ENCODE data around the gene DNAJC1.

Gene DNAJC1

GRCh38 chr10:21954132-21954531, 49.4 kb downstream of the DNAJC1 start:
- no peak for DNase-seq

- DNase-seq, result no peak
Measured at GRCh38 chr10:21953585-21954057, 49.9 kb downstream of the DNAJC1 start.

GRCh38 chr10:21950566-21950965, 53.0 kb downstream of the DNAJC1 start:
- no peak for DNase-seq

- no peak for DNase-seq
Measured at GRCh38 chr10:21946946-21947345, 56.6 kb downstream of the DNAJC1 start.

GRCh38 chr10:21944727-21945386, 58.7 kb downstream of the DNAJC1 start:
- DNase-seq, result no peak

- no peak for DNase-seq
Measured at GRCh38 chr10:21943633-21944265, 59.8 kb downstream of the DNAJC1 start.

GRCh38 chr10:21935439-21936023, 68.0 kb downstream of the DNAJC1 start:
- no peak for DNase-seq

GRCh38 chr10:21934307-21934706, 69.2 kb downstream of the DNAJC1 start:
- no peak for DNase-seq

- no peak for DNase-seq
Measured at GRCh38 chr10:21929070-21929469, 74.5 kb downstream of the DNAJC1 start.

- no peak for DNase-seq
Measured at GRCh38 chr10:21927631-21928353, 75.7 kb downstream of the DNAJC1 start.

GRCh38 chr10:21926949-21927348, 76.6 kb downstream of the DNAJC1 start:
- no peak for DNase-seq

GRCh38 chr10:21926358-21926925, 77.1 kb downstream of the DNAJC1 start:
- no peak for DNase-seq

GRCh38 chr10:21925851-21926250, 77.7 kb downstream of the DNAJC1 start:
- no peak for DNase-seq

GRCh38 chr10:21924511-21924910, 79.0 kb downstream of the DNAJC1 start:
- DNase-seq, result no peak

- no peak for DNase-seq
Measured at GRCh38 chr10:21920633-21921032, 82.9 kb downstream of the DNAJC1 start.

GRCh38 chr10:21919906-21920305, 83.6 kb downstream of the DNAJC1 start:
- no peak for DNase-seq

- no peak for DNase-seq
Measured at GRCh38 chr10:21919117-21919516, 84.4 kb downstream of the DNAJC1 start.

GRCh38 chr10:21912625-21913024, 90.9 kb downstream of the DNAJC1 start:
- no peak for DNase-seq

GRCh38 chr10:21910798-21911197, 92.7 kb downstream of the DNAJC1 start:
- DNase-seq, result no peak

- no peak for DNase-seq
Measured at GRCh38 chr10:21907436-21907835, 96.1 kb downstream of the DNAJC1 start.

GRCh38 chr10:21904930-21905329, 98.6 kb downstream of the DNAJC1 start:
- DNase-seq, result no peak

- DNase-seq, result no peak
Measured at GRCh38 chr10:21899736-21900135, 103.8 kb downstream of the DNAJC1 start.

GRCh38 chr10:21895932-21896331, 107.6 kb downstream of the DNAJC1 start:
- no peak for DNase-seq

Measured in activated T-cell treated with anti-CD3 and anti-CD28 coated beads, Interleukin-2, amount 50 U/mL, for 1 hour (primary cell).